Activated naive CD8-positive, alpha-beta T cell treated with anti-CD3 and anti-CD28 coated beads for 36 hours (primary cell): ENCODE results near the gene BMP8A. TPM values are rescaled to one million over a fixed set of nuclear protein-coding genes. Genes with fewer than 3 reads are reported as not detected.

Source experiments
- DNase-seq: peaks from one replicate; pipeline ENCODE4 v3.0.0; 2021
- H3K27ac Mint-ChIP-seq: one replicate; pipeline ENCODE4 v1.8.0; 2022; ENCODE audit warnings: mild to moderate bottlenecking, moderate library complexity, mixed read lengths
- H3K27me3 Mint-ChIP-seq: one replicate; pipeline ENCODE4 v1.8.0; 2022; ENCODE audit warnings: mild to moderate bottlenecking, mixed read lengths
- H3K36me3 Mint-ChIP-seq: one replicate; pipeline ENCODE4 v1.8.0; 2021; ENCODE audit warnings: mild to moderate bottlenecking, mixed read lengths
- H3K4me1 Mint-ChIP-seq: one replicate; pipeline ENCODE4 v1.8.0; 2021; ENCODE audit warnings: mixed read lengths
- H3K4me3 Mint-ChIP-seq: one replicate; pipeline ENCODE4 v1.8.0; 2022; ENCODE audit warnings: mild to moderate bottlenecking, moderate library complexity, mixed read lengths
- H3K9me3 Mint-ChIP-seq: one replicate; pipeline ENCODE4 v1.8.0; 2022; ENCODE audit warnings: mixed read lengths
- total RNA-seq, 2 experiments: library from RNA; stranded (reverse); gene quantifications; one replicate each; pipeline ENCODE4 v1.2.3, GENCODE V29; 2021

BMP8A gene
- total RNA-seq, 2 experiments from 2014 or later, result 0.14 to 0.16 TPM

DNA sequence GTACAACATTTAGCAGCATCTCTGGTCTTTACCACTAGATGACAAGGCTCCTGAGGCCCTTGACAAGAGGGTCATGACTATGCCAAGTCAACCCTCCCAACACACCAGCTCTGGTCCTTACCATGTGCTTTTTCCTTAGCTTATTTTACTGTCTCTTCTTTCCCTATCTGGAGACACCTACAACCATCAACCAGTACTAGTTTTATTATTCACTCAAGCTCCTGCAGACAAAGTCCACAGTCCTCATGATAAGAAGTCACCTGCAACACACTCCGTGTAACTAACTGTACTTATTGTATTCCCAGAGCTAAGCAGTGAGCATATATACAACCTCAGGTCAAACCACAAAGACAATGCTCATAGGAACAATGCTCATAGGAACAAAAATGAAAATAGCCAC lies 69.8 kb downstream of the BMP8A start:
- Mint-ChIP-seq H3K27me3 (no peaks in the 10 kb centered on the region), H3K9me3 (no peaks in the 10 kb centered on the region), H3K4me3 (no peak overlapping the region), H3K36me3 (peaks cover 66% of the 10 kb centered on the region), H3K4me1 (peaks cover 12% of the 10 kb centered on the region), H3K27ac (peak overlapping the region; percentile 21)
- DNase-seq, result no peak

DNA sequence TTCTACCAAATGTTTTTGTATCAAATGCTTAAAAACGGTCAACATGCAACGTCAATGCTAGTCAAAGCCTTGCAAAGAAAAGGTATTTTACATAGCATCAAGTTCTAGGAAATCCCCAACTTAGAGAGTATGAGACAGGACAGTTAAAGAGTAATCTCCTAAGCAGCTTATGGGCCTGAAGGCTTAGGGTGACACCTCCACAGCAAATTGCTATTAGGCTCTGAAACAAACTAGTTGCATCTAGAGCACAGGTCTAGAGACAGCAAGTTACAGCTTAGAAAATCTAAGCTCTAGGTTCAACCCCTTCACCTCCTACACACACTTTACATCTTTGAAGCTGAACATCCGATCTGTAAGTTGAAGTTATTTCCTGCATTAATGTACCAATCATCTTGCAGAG lies 71.5 kb downstream of the BMP8A start:
- no peaks in the 10 kb centered on the region for H3K27me3 Mint-ChIP-seq
- DNase-seq, result no peak

DNA sequence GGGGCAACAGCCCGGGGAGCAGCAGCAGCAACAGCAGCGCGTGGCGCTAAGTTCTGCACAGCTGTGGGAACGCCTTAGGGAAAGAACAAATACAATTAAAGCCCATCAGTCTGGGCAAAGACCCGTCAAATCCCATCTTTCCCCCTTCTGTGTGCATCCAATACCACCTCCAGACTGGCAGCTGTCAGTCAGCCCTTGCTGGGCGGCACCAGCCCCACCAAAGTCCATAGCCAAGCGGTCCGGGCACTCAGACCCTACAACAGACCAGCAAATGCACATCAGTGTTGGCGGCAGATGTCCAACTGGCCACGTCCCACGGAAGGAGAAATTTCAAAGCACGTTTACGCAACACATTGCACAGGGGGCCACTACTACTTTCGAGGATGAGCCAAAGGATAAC lies 72.2 kb downstream of the BMP8A start:
- Mint-ChIP-seq H3K36me3 (peaks cover 75% of the 10 kb centered on the region), H3K4me3 (no peak overlapping the region), H3K4me1 (peaks cover 23% of the 10 kb centered on the region), H3K9me3 (no peaks in the 10 kb centered on the region), H3K27me3 (no peaks in the 10 kb centered on the region), H3K27ac (no peak overlapping the region)
- no peak for DNase-seq

More for the DNA sequence above, 71.5 kb downstream of the BMP8A start:
- Mint-ChIP-seq H3K9me3 (no peaks in the 10 kb centered on the region), H3K4me3 (no peak overlapping the region), H3K27ac (peak overlapping the region; percentile 32), H3K4me1 (peaks cover 21% of the 10 kb centered on the region), H3K36me3 (peaks cover 75% of the 10 kb centered on the region)

DNA sequence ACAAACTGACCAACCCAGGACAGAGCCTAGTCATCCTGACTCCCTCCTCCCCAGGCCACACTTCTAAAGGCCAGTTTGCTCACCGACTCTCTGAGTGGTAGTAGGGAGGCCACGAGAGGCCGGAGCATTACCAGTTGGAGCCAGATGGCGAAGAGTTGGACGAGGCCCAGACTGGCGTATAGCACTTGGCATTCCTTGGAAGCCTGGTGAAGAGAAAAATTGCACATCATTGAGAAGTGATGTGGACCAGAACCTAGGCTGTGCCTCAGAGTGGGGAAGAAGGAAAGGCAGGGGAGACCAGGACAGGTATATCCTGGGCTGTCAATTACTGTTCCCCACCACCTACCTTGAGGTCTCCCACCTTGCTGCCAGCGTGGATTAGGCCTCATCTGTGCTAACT lies 72.9 kb downstream of the BMP8A start:
- Mint-ChIP-seq H3K4me1 (peaks cover 26% of the 10 kb centered on the region), H3K4me3 (no peak overlapping the region), H3K36me3 (peaks cover 74% of the 10 kb centered on the region), H3K9me3 (no peaks in the 10 kb centered on the region), H3K27ac (no peak overlapping the region), H3K27me3 (no peaks in the 10 kb centered on the region)
- no peak for DNase-seq

- H3K27ac Mint-ChIP-seq, result no peak overlapping the region
- H3K9me3 Mint-ChIP-seq, result no peaks in the 10 kb centered on the region
These were observed 73.5 kb downstream of the BMP8A start for GRCh38 chr1:39564941-39565340.

GRCh38 chr1:39566441-39567137 lies 75.2 kb downstream of the BMP8A start:
- no peaks in the 10 kb centered on the region for H3K9me3 Mint-ChIP-seq
- H3K27ac Mint-ChIP-seq, result peak overlapping the region; percentile 39
- peaks cover 74% of the 10 kb centered on the region for H3K36me3 Mint-ChIP-seq
- peaks cover 25% of the 10 kb centered on the region for H3K4me1 Mint-ChIP-seq
- no peak for DNase-seq
- no peak overlapping the region for H3K4me3 Mint-ChIP-seq
- H3K27me3 Mint-ChIP-seq, result no peaks in the 10 kb centered on the region

More at GRCh38 chr1:39564941-39565340, 73.5 kb downstream of the BMP8A start:
- DNase-seq, result no peak
- Mint-ChIP-seq H3K36me3 (peaks cover 75% of the 10 kb centered on the region), H3K4me3 (no peak overlapping the region), H3K4me1 (peaks cover 27% of the 10 kb centered on the region), H3K27me3 (no peaks in the 10 kb centered on the region)

GRCh38 chr1:39567302-39567701 lies 75.9 kb downstream of the BMP8A start:
- peaks cover 74% of the 10 kb centered on the region for H3K36me3 Mint-ChIP-seq
- peaks cover 32% of the 10 kb centered on the region for H3K4me1 Mint-ChIP-seq
- H3K4me3 Mint-ChIP-seq, result no peak overlapping the region
- H3K27me3 Mint-ChIP-seq, result no peaks in the 10 kb centered on the region
- DNase-seq, result no peak
- H3K9me3 Mint-ChIP-seq, result no peaks in the 10 kb centered on the region
- H3K27ac Mint-ChIP-seq, result peak overlapping the region; percentile 65

DNA sequence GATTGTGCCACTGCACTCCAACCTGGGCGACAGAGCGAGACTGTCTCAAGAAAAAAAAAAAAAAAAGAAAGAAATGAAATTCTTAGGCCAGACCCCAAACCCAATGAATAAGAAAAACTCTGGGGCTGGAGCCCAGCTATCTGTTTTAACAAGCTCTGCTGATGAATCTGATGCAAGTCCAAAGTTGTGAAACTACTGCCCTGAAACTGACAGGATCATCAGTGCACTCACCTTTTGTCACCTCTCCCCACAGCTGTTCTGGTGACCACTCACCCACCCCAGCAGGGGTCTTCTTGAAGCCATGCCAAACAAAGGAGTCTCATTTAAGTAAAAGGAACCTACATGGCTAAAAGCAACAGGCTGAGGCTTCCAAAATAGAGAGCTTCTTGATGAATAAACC lies 76.8 kb downstream of the BMP8A start:
- Mint-ChIP-seq H3K36me3 (peaks cover 72% of the 10 kb centered on the region), H3K27ac (peak overlapping the region; percentile 34), H3K9me3 (no peaks in the 10 kb centered on the region), H3K4me3 (no peak overlapping the region), H3K4me1 (peaks cover 39% of the 10 kb centered on the region), H3K27me3 (no peaks in the 10 kb centered on the region)
- DNase-seq, result no peak

GRCh38 chr1:39569034-39569433 lies 77.6 kb downstream of the BMP8A start:
- DNase-seq, result no peak
- Mint-ChIP-seq H3K27me3 (no peaks in the 10 kb centered on the region), H3K4me1 (peaks cover 47% of the 10 kb centered on the region), H3K36me3 (peaks cover 74% of the 10 kb centered on the region), H3K4me3 (no peak overlapping the region), H3K27ac (no peak overlapping the region), H3K9me3 (no peaks in the 10 kb centered on the region)

DNA sequence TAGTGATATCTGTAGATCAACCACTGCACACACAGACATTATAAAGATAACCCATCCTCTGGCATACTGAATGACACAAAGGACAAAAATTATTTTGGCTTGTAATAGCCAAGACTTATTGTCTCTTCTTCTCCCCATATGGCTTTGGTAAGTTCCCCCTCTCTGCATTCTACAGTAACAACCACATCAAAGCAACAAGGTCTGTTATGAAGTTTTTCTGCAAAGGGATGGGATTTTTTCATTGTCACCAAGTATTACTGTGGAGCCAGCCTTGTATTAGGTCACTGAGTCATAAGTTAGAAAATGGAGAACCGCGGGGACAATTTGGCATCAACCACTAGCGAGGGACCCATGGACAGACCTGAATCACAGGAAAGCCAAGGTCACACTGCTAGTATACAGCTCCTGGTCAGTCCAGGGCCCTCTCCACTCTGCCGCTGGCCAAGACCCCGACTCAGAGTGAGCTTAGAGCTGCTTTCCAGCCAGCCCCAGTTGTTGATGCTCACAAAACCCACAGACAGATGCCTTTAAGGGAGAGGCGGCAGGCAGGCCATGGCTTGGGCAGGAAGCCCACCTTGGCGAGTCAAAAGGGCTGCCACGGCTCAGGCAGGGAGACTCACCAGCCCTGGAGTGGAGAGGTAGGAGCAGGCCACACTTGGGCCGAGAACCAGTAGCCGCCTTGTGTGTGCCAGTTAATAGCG lies 79.2 kb downstream of the BMP8A start:
- Mint-ChIP-seq H3K27ac (no peak overlapping the region), H3K27me3 (no peaks in the 10 kb centered on the region), H3K4me3 (no peak overlapping the region), H3K36me3 (peaks cover 82% of the 10 kb centered on the region), H3K9me3 (no peaks in the 10 kb centered on the region), H3K4me1 (peaks cover 58% of the 10 kb centered on the region)
- DNase-seq, result no peak

DNA sequence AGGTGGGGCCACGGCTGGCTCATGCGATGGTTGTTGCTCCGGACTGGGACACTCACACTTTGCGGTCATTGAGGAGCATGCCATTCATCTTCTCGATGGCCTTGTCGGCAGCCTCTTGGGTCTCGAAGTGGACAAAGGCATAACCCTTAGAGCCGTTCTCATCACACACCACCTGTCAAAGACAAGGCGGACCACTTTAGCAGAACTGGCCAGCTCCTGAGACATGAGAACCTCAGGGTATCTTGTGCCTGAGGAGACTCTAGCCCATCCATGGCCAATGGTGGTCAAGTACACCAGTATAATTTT lies 79.7 kb downstream of the BMP8A start:
- Mint-ChIP-seq H3K9me3 (no peaks in the 10 kb centered on the region), H3K36me3 (peaks cover 80% of the 10 kb centered on the region), H3K4me3 (no peak overlapping the region), H3K27me3 (no peaks in the 10 kb centered on the region), H3K4me1 (peaks cover 57% of the 10 kb centered on the region), H3K27ac (no peak overlapping the region)
- DNase-seq, result no peak

DNA sequence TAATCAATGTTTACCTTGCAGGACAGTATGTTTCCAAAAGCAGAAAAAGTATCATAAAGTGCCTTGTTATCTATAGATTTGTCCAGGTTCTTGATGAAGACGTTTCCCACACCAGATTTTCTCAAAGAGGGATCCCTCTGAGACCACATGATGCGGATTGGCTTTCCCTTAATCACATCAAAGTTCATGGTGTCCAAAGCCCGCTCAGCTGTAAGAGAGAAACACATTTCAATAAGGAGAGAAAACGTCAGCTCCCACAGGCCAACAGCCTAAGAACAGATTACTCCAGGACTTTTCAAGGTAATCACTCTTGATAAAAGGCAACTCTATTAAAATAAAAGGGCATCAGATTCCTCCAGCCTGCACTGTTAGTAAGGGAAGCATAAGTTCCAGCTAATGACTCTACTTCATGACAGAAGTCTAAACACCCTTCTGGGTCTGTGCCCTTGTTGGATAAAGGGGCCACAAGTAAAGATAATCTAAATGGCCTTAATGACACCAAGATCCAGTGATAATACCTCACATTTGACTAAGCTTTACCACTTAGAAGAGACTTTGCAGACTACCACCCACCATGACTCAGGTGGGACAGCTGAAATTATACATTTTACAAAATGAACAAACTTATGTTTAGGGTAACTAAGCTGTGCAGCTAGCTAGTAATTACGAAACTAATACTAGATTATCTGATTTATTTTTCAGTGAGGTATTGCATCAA lies 81.1 kb downstream of the BMP8A start:
- H3K27me3 Mint-ChIP-seq, result no peaks in the 10 kb centered on the region
- DNase-seq, result no peak
- no peaks in the 10 kb centered on the region for H3K9me3 Mint-ChIP-seq
- no peak overlapping the region for H3K27ac Mint-ChIP-seq
- H3K4me1 Mint-ChIP-seq, result peaks cover 49% of the 10 kb centered on the region
- H3K4me3 Mint-ChIP-seq, result peak overlapping the region; percentile 96
- peaks cover 68% of the 10 kb centered on the region for H3K36me3 Mint-ChIP-seq

DNA sequence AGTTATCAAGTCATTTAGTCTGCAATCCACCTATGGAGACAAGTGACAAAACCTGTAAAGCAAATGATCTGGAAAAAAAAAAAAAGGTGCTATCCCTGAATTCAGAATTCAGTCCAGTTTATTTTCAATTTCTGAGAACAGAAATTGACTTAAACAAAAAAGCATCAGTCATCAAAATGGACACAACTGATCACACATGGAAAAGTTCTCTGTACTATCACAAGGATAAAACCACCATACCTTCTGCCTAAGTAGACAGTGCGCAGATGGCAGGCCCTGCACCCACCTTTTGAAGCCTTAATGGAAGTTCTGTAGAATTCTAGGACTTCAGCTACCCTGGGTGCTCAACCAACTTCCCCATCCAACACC lies 81.6 kb downstream of the BMP8A start:
- H3K27ac Mint-ChIP-seq, result peak overlapping the region; percentile 92
- H3K27me3 Mint-ChIP-seq, result no peaks in the 10 kb centered on the region
- DNase-seq, result no peak
- H3K9me3 Mint-ChIP-seq, result no peaks in the 10 kb centered on the region
- peaks cover 49% of the 10 kb centered on the region for H3K4me1 Mint-ChIP-seq
- peaks cover 68% of the 10 kb centered on the region for H3K36me3 Mint-ChIP-seq
- H3K4me3 Mint-ChIP-seq, result peak overlapping the region; percentile 96

DNA sequence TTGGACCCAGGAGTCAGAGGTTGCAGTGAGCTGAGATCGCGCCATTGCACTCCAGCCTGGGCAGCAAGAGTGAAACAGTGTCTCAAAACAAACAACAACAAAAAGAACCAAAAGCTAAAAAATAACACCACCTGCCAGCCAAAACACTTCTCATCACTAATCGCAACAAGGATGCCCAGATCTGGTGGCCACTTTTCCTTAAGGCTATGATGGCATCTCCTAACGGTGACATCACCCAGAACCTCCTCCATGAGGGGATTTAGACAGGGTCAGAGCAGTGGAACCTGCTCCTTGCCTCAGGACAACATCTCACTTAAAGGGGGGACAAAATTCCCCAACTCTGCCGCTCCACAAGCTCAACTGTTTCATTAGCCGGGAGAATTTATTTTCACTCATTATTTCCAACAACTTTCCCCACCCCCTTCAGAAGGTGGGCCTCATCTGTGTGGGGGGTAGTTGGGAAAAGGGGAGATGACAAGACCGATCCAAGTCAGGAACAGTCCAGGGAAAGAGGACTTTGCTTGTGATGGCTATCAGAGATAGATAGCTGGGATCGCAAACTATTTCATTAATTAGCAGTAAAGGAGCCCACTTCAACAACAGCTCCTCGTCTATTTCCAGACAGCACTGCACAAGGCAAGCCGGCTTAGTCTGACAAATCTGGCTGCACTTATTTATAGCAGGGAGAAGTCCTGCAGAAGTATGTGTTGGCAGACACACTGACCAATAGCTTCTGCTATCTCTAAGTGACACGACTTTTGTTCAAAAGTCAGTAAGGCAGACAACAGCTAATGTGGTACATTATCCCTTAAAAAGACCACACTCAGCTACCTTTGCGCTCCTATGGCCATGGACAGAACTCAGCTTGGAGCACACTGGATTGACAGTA lies 82.5 kb downstream of the BMP8A start:
- no peak for DNase-seq
- Mint-ChIP-seq H3K27me3 (no peaks in the 10 kb centered on the region), H3K4me3 (peak overlapping the region; percentile 96), H3K36me3 (peaks cover 60% of the 10 kb centered on the region), H3K9me3 (no peaks in the 10 kb centered on the region), H3K27ac (peak overlapping the region; percentile 92), H3K4me1 (peaks cover 45% of the 10 kb centered on the region)

DNA sequence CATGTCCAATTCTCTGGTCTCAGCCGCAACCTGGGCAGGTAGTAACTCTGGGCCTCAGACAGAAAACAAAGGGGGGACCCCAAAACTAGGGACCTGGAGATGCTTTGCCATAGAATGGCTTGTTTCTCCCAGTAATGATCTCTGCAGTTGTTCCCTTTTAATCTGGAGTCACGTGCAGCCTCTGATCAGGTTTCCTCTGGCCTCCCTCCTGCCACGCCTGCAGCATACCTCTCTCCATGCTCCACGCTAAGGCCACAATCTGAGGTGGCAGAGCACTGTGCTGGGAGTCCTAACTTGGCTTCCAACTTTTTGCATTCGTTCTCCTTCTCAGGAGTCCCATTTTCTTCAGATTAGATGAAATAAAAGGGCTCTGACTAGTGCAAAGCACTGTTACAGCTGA lies 83.2 kb downstream of the BMP8A start:
- Mint-ChIP-seq H3K27ac (peak overlapping the region; percentile 92), H3K36me3 (peaks cover 55% of the 10 kb centered on the region), H3K4me3 (peak overlapping the region; percentile 96), H3K9me3 (no peaks in the 10 kb centered on the region), H3K4me1 (peaks cover 43% of the 10 kb centered on the region), H3K27me3 (no peaks in the 10 kb centered on the region)
- no peak for DNase-seq
